IMR-90 (cell line): Measurements from ENCODE around the gene CFAP97D1. TPM values are rescaled to one million over a fixed set of nuclear protein-coding genes. Genes with fewer than 3 reads are reported as not detected.

Experiments
- ATAC-seq: fragments of 200-7000 bp; cut with Tn5 transposase; 2 replicates; pipeline ENCODE4 v1.9.1; 2020; ENCODE audit warnings: low read depth, mild to moderate bottlenecking, moderate library complexity
- BruUV-seq: library from RNA; stranded (reverse); fragments of 400-500 nt; replicated peaks from 2 replicates; lab custom pipeline; 2021; lab: Mats Ljungman, UMichigan
- CTCF ChIA-PET: fragments of 300-600 bp; formaldehyde crosslinking; extraction: SDS; loops from one replicate; lab custom pipeline; 2021; ENCODE audit warnings: antibody characterized with exemption; lab: Yijun Ruan, JAX
- POLR2A ChIA-PET: fragments of 300-600 bp; sonication (Branson Sonifier 250); formaldehyde crosslinking; loops from one replicate; lab custom pipeline; 2022; ENCODE audit warnings: antibody characterized with exemption; ENCODE audit not compliant: unreplicated experiment; lab: Charles Lee
- DNase-seq: peaks from one replicate; pipeline ENCODE4 v3.0.0; 2013
- H2AFZ ChIP-seq: replicated peaks from 2 replicates; pipeline ENCODE3; 2013; ENCODE audit warnings: low read length, mild to moderate bottlenecking; ENCODE audit not compliant: poor library complexity
- H2AK5ac ChIP-seq: 2 replicates; pipeline ENCODE4 v1.6.1; 2013; ENCODE audit warnings: low read depth, low read length, inconsistent platforms
- H2AK9ac ChIP-seq: replicated peaks from 2 replicates; pipeline ENCODE3; 2013; ENCODE audit warnings: mild to moderate bottlenecking, low read depth, low read length, moderate library complexity; ENCODE audit not compliant: poor library complexity
- H2BK120ac ChIP-seq: 2 replicates; pipeline ENCODE4 v1.6.1; 2013; ENCODE audit warnings: low read depth, low read length, inconsistent platforms
- H2BK15ac ChIP-seq: 3 replicates; pipeline ENCODE4 v1.6.1; 2013; ENCODE audit warnings: low read depth, low read length, inconsistent platforms
- H2BK20ac ChIP-seq: 2 replicates; pipeline ENCODE4 v1.6.1; 2013; ENCODE audit warnings: low read depth, mild to moderate bottlenecking, inconsistent platforms, low read length, moderate library complexity
- H2BK5ac ChIP-seq: 2 replicates; pipeline ENCODE4 v1.6.1; 2013; ENCODE audit warnings: mild to moderate bottlenecking, low read depth, low read length, inconsistent platforms; ENCODE audit not compliant: poor library complexity, severe bottlenecking
- H3K14ac ChIP-seq: replicated peaks from 2 replicates; pipeline ENCODE4 v1.6.1; 2013; ENCODE audit warnings: low read depth, low read length, inconsistent platforms
- H3K18ac ChIP-seq: 2 replicates; pipeline ENCODE4 v1.6.1; 2013; ENCODE audit warnings: low read depth, low read length, control low read depth
- H3K23ac ChIP-seq: 2 replicates; pipeline ENCODE4 v1.6.1; 2013; ENCODE audit warnings: low read depth, low read length, inconsistent platforms
- H3K27ac ChIP-seq: 2 replicates; pipeline ENCODE4 v1.5.1; 2013; ENCODE audit warnings: mild to moderate bottlenecking, control low read depth, low read length; ENCODE audit not compliant: insufficient read depth
- H3K27me3 ChIP-seq: 2 replicates; pipeline ENCODE4 v1.6.1; 2013; ENCODE audit warnings: low read length; ENCODE audit not compliant: control insufficient read depth, insufficient read depth
- H3K36me3 ChIP-seq: 2 replicates; pipeline ENCODE4 v1.6.1; 2013; ENCODE audit warnings: low read length, mixed read lengths; ENCODE audit not compliant: control insufficient read depth, insufficient read depth
- H3K4ac ChIP-seq: 2 replicates; pipeline ENCODE4 v1.6.1; 2013; ENCODE audit warnings: low read depth, low read length, inconsistent platforms
- H3K4me1 ChIP-seq: 2 replicates; pipeline ENCODE4 v1.6.1; 2013; ENCODE audit warnings: low read length, mixed read lengths; ENCODE audit not compliant: control insufficient read depth, insufficient read depth
- H3K4me2 ChIP-seq: 2 replicates; pipeline ENCODE4 v1.6.1; 2013; ENCODE audit warnings: low read depth, mild to moderate bottlenecking, control low read depth, low read length, moderate library complexity
- H3K4me3 ChIP-seq: 2 replicates; pipeline ENCODE4 v1.5.1; 2013; ENCODE audit warnings: low read depth, mild to moderate bottlenecking, control low read depth, low read length, moderate library complexity; ENCODE audit not compliant: insufficient read depth
- H3K56ac ChIP-seq: 2 replicates; pipeline ENCODE4 v1.6.1; 2013; ENCODE audit warnings: low read length, inconsistent platforms; ENCODE audit not compliant: insufficient read depth; ENCODE audit errors: extremely low read depth
- H3K79me1 ChIP-seq, 2 experiments: 2 replicates each; pipeline ENCODE4 v1.6.1; 2013; ENCODE audit warnings: low read length in 2 of 2, inconsistent platforms in 1 of 2, low read depth in 1 of 2
- H3K9ac ChIP-seq: 2 replicates; pipeline ENCODE4 v1.6.1; 2013; ENCODE audit warnings: low read depth, low read length, control low read depth
- H3K9me1 ChIP-seq: 2 replicates; pipeline ENCODE4 v1.6.1; 2013; ENCODE audit warnings: low read length, inconsistent platforms; ENCODE audit not compliant: insufficient read depth
- H3K9me3 ChIP-seq: 2 replicates; pipeline ENCODE4 v1.6.1; 2013; ENCODE audit warnings: low read length; ENCODE audit not compliant: control insufficient read depth, insufficient read depth
- H4K20me1 ChIP-seq: 2 replicates; pipeline ENCODE4 v1.6.1; 2013; ENCODE audit warnings: low read length, inconsistent platforms; ENCODE audit not compliant: insufficient read depth
- H4K5ac ChIP-seq: 2 replicates; pipeline ENCODE4 v1.6.1; 2013; ENCODE audit warnings: mild to moderate bottlenecking, low read depth, low read length, control low read depth
- H4K8ac ChIP-seq, 2 experiments: 2 replicates each; pipeline ENCODE4 v1.6.1; 2013; ENCODE audit warnings: low read depth in 2 of 2, low read length in 2 of 2, control low read depth in 1 of 2, inconsistent platforms in 1 of 2
- H4K91ac ChIP-seq: 2 replicates; pipeline ENCODE4 v1.6.1; 2013; ENCODE audit warnings: low read depth, low read length, inconsistent platforms; ENCODE audit not compliant: insufficient read depth
- BHLHE40 ChIP-seq: fragments of 150-350 bp; IDR thresholded peaks from 2 replicates; pipeline ENCODE4 v1.6.1; 2016; ENCODE audit warnings: mild to moderate bottlenecking, low read depth, low read length
- CEBPB ChIP-seq: IDR thresholded peaks from 2 replicates; pipeline ENCODE4 v1.6.1; 2012; ENCODE audit warnings: low read depth, low read length, improper control_type of control experiment
- CHD1 ChIP-seq: IDR thresholded peaks from 2 replicates; pipeline ENCODE4 v1.6.1; 2012; ENCODE audit warnings: low read depth, low read length, improper control_type of control experiment
- FOS ChIP-seq: fragments of 150-350 bp; IDR thresholded peaks from 2 replicates; pipeline ENCODE4 v1.6.1; 2016; ENCODE audit warnings: low read depth, low read length
- MAFK ChIP-seq: IDR thresholded peaks from 2 replicates; pipeline ENCODE4 v1.6.1; 2012; ENCODE audit warnings: low read depth, low read length, improper control_type of control experiment
- MAZ ChIP-seq: IDR thresholded peaks from 2 replicates; pipeline ENCODE4 v1.6.1; 2012; ENCODE audit warnings: low read depth, mild to moderate bottlenecking, low read length, improper control_type of control experiment, moderate library complexity, borderline replicate concordance
- MXI1 ChIP-seq: IDR thresholded peaks from 2 replicates; pipeline ENCODE4 v1.6.1; 2012; ENCODE audit warnings: low read depth, mild to moderate bottlenecking, low read length, moderate library complexity, borderline replicate concordance
- NFE2L2 ChIP-seq: fragments of 150-350 bp; IDR thresholded peaks from 2 replicates; pipeline ENCODE4 v1.6.1; 2016; ENCODE audit warnings: low read depth, mild to moderate bottlenecking, low read length
- POLR2A ChIP-seq: IDR thresholded peaks from 2 replicates; pipeline ENCODE4 v1.6.1; 2012; ENCODE audit warnings: mild to moderate bottlenecking, low read depth, low read length
- RAD21 ChIP-seq: IDR thresholded peaks from 2 replicates; pipeline ENCODE4 v1.6.1; 2012; ENCODE audit warnings: low read length, improper control_type of control experiment
- RCOR1 ChIP-seq: IDR thresholded peaks from 2 replicates; pipeline ENCODE4 v1.6.1; 2012; ENCODE audit warnings: mild to moderate bottlenecking, low read length, improper control_type of control experiment; ENCODE audit not compliant: insufficient replicate concordance
- RFX5 ChIP-seq: IDR thresholded peaks from 2 replicates; pipeline ENCODE4 v1.8.0; 2012; ENCODE audit warnings: low read depth, mild to moderate bottlenecking, low read length, moderate library complexity
- SMC3 ChIP-seq: fragments of 150-350 bp; IDR thresholded peaks from 2 replicates; pipeline ENCODE4 v1.6.1; 2016; ENCODE audit warnings: low read depth, mild to moderate bottlenecking, antibody characterized with exemption, low read length, moderate library complexity
- WGBS, 2 experiments: methylation state at CpG; one replicate each; pipeline versions ENCODE4 v1.1.5 to v1.1.7; 2013; ENCODE audit warnings: missing lambda C conversion rate in 2 of 2; ENCODE audit not compliant: insufficient read length in 1 of 2; ENCODE audit errors: extremely low coverage in 2 of 2; 5-methylcytosine and 5-hydroxymethylcytosine counted together
- dilution Hi-C: fragments of 300-500 bp; cut with HindIII; formaldehyde crosslinking; loops from one replicate; pipeline ENCODE4 v1.14.3; 2018; ENCODE audit warnings: low sequenced_read_pairs; ENCODE audit not compliant: unreplicated experiment
- in situ Hi-C: fragments of 300-500 bp; cut with MboI; formaldehyde crosslinking; loops from 3 replicates; pipeline ENCODE4 v1.14.3; 2019; ENCODE audit warnings: low sequenced_read_pairs, inconsistent platforms, mixed read lengths
- intact Hi-C: fragments of 100-400 bp; cut with micrococcal nuclease; formaldehyde crosslinking; loops from 2 replicates; pipeline ENCODE4 v1.10.0; 2022
- polyA plus RNA-seq, 3 experiments: library from polyadenylated mRNA; depleted of rRNA; stranded (reverse); fragments of >200 nt; gene quantifications; 2 replicates each; pipeline ENCODE4 v1.2.3, GENCODE V29; 2012; ENCODE audit warnings: low replicate concordance in 1 of 3
- total RNA-seq: library from RNA; depleted of rRNA; stranded (reverse); fragments of >200 nt; gene quantifications from 2 replicates; pipeline ENCODE4 v1.2.3, GENCODE V29; 2012
- TF ChIP-seq, protein P1 (sequence below): conservative IDR thresholded peaks from 2 replicates; pipeline ENCODE4 v1.5.1; 2012; ENCODE audit warnings: mild to moderate bottlenecking, low read depth, low read length, improper control_type of control experiment
- TF ChIP-seq, protein P2 (sequence below): fragments of 150-350 bp; IDR thresholded peaks from 2 replicates; pipeline ENCODE4 v1.6.1; 2017; ENCODE audit warnings: mild to moderate bottlenecking, antibody characterized with exemption, low read length, low read depth

Gene CFAP97D1
- total and polyA plus RNA-seq, 2 of the 4 experiments (the other 2 are of a cell fraction): under 0.01 TPM; not detected in 1

GRCh38 chr17:43818966-43819365 is 38.7 kb downstream of the CFAP97D1 start:
- no peak overlapping the region for H4K5ac ChIP-seq
- ATAC-seq (no peak), DNase-seq (no peak)
- H3K4me1 ChIP-seq: peaks cover 13% of the 10 kb centered on the region
- no peak overlapping the region for H3K4me2 ChIP-seq
- H2AK5ac ChIP-seq: no peak overlapping the region
- no peak overlapping the region for H3K27ac ChIP-seq
- no peak overlapping the region for H3K4ac ChIP-seq
- peaks cover 10% of the 10 kb centered on the region for H3K36me3 ChIP-seq
- H3K9ac ChIP-seq: no peak overlapping the region
- intact Hi-C loops (no loop called here), in situ Hi-C loops (no loop called here), dilution Hi-C loops (no loop called here)
- H2BK5ac ChIP-seq: no peak overlapping the region
- no peak overlapping the region for H4K91ac ChIP-seq
- TF ChIP-seq MAFK: no peak
- TF ChIP-seq RFX5: no peak
- TF ChIP-seq FOS: no peak
- no peak for TF ChIP-seq CHD1
- TF ChIP-seq SMC3: no peak
- TF ChIP-seq, protein P1, sequence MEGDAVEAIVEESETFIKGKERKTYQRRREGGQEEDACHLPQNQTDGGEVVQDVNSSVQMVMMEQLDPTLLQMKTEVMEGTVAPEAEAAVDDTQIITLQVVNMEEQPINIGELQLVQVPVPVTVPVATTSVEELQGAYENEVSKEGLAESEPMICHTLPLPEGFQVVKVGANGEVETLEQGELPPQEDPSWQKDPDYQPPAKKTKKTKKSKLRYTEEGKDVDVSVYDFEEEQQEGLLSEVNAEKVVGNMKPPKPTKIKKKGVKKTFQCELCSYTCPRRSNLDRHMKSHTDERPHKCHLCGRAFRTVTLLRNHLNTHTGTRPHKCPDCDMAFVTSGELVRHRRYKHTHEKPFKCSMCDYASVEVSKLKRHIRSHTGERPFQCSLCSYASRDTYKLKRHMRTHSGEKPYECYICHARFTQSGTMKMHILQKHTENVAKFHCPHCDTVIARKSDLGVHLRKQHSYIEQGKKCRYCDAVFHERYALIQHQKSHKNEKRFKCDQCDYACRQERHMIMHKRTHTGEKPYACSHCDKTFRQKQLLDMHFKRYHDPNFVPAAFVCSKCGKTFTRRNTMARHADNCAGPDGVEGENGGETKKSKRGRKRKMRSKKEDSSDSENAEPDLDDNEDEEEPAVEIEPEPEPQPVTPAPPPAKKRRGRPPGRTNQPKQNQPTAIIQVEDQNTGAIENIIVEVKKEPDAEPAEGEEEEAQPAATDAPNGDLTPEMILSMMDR: no peak
- TF ChIP-seq POLR2A: no peak
- TF ChIP-seq CEBPB: no peak
- TF ChIP-seq MAZ: no peak
- TF ChIP-seq BHLHE40: no peak
- TF ChIP-seq NFE2L2: no peak
- no peak for TF ChIP-seq RAD21
- TF ChIP-seq RCOR1: no peak
- TF ChIP-seq, protein P2, sequence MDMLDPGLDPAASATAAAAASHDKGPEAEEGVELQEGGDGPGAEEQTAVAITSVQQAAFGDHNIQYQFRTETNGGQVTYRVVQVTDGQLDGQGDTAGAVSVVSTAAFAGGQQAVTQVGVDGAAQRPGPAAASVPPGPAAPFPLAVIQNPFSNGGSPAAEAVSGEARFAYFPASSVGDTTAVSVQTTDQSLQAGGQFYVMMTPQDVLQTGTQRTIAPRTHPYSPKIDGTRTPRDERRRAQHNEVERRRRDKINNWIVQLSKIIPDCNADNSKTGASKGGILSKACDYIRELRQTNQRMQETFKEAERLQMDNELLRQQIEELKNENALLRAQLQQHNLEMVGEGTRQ: no peak
- TF ChIP-seq MXI1: no peak
- H4K20me1 ChIP-seq: no peaks in the 10 kb centered on the region
- H3K56ac ChIP-seq: no peak overlapping the region
- H2AK9ac ChIP-seq: no peak overlapping the region
- peaks cover 3 to 11% of the 10 kb centered on the region in 2 experiments; a peak in 1 of 4 replicates for H3K79me1 ChIP-seq
- no peak overlapping the region for H3K23ac ChIP-seq
- H3K9me3 ChIP-seq: no peaks in the 10 kb centered on the region
- H3K9me1 ChIP-seq: peaks cover 15% of the 10 kb centered on the region; the same call in 1 of the 2 replicates
- CTCF ChIA-PET: interaction anchor here (0.6 to 1.8 kb wide), 2 partner anchors 22 to 825 kb away, joined by 3 to 5 read pairs; no protein-coding TSS in a partner anchor
- H2AFZ ChIP-seq: no peak overlapping the region
- H3K27me3 ChIP-seq: no peaks in the 10 kb centered on the region
- no peak overlapping the region for H2BK20ac ChIP-seq
- POLR2A ChIA-PET: no interaction called here
- no TSS peak for BruUV-seq
- H2BK120ac ChIP-seq: no peak overlapping the region
- H3K18ac ChIP-seq: no peak overlapping the region
- H3K14ac ChIP-seq: no peak overlapping the region
- no peak overlapping the region for H2BK15ac ChIP-seq
- no peak overlapping the region for H4K8ac ChIP-seq
- H3K4me3 ChIP-seq: no peak overlapping the region
- WGBS, 2 experiments: no CpG with 5 or more reads among the region's 5 CpGs
